ENCODE results near the gene LHFPL3. TPM values are rescaled to one million over a fixed set of nuclear protein-coding genes. Genes with fewer than 3 reads are reported as not detected.

The LHFPL3 gene
- total and polyA plus RNA-seq, 2 experiments from 2014 or later, result not detected

DNA sequence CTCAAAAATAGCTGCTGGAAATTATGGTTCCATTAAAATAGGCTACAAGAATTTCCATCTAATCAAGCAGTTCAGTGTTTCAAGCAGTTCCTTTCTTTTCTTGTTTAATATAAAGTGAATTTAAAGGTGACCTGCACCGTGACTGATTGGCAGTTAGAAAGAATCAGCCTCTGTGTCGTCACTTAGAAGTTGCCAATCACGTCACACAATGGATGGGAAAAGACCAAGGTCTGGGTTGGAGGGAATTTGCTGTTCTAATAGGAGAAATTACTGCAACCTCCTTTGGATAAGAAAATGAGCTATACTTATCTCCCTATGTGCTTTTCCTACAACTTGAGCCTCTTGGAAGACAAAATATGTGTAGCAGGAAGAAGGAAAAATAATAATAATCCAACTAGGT lies 466.2 kb downstream of the LHFPL3 start:
- Histone ChIP-seq H3K4me1 (ENCODE audit: low read depth) (no peaks in the 10 kb centered on the region), H3K36me3 (no peaks in the 10 kb centered on the region), H3K27ac (no peak overlapping the region), H3K4me3 (no peak overlapping the region), H3K9me3 (ENCODE audit: low read depth) (no peaks in the 10 kb centered on the region), H3K27me3 (no peaks in the 10 kb centered on the region)
- TF ChIP-seq, protein P1, sequence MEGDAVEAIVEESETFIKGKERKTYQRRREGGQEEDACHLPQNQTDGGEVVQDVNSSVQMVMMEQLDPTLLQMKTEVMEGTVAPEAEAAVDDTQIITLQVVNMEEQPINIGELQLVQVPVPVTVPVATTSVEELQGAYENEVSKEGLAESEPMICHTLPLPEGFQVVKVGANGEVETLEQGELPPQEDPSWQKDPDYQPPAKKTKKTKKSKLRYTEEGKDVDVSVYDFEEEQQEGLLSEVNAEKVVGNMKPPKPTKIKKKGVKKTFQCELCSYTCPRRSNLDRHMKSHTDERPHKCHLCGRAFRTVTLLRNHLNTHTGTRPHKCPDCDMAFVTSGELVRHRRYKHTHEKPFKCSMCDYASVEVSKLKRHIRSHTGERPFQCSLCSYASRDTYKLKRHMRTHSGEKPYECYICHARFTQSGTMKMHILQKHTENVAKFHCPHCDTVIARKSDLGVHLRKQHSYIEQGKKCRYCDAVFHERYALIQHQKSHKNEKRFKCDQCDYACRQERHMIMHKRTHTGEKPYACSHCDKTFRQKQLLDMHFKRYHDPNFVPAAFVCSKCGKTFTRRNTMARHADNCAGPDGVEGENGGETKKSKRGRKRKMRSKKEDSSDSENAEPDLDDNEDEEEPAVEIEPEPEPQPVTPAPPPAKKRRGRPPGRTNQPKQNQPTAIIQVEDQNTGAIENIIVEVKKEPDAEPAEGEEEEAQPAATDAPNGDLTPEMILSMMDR (IDR thresholded peaks at IDR 0.05; ENCODE audit: low read depth, low read length), result no peak
- DNase-seq (ENCODE audit: low read depth in 1 of 2, low spot score in 1 of 2), result no peak

DNA sequence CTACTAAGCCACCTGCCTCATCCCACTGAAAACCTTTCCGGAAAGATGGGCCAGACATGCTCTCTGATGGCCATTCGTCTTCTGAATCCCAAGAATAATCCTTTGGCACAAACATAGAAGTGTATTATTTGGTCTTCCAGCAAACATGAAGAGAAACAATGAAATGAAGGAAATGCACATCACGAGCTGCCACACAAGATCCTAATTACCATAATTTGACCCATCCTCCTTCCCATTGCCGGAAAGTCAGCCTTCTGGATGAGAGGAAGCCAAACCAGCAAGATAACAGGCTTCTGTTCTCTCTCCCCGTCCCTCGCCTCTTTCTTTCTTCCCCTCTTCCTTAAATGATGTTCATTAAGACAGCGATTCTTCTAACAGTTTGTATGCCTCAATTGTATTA lies 466.7 kb downstream of the LHFPL3 start:
- TF ChIP-seq, protein P1 (IDR thresholded peaks at IDR 0.05; ENCODE audit: low read depth, low read length), result no peak
- Histone ChIP-seq H3K27me3 (no peaks in the 10 kb centered on the region), H3K27ac (no peak overlapping the region), H3K4me3 (no peak overlapping the region), H3K4me1 (ENCODE audit: low read depth) (no peaks in the 10 kb centered on the region), H3K9me3 (ENCODE audit: low read depth) (no peaks in the 10 kb centered on the region), H3K36me3 (no peaks in the 10 kb centered on the region)
- no peak for DNase-seq (ENCODE audit: low read depth in 1 of 2, low spot score in 1 of 2)

DNA sequence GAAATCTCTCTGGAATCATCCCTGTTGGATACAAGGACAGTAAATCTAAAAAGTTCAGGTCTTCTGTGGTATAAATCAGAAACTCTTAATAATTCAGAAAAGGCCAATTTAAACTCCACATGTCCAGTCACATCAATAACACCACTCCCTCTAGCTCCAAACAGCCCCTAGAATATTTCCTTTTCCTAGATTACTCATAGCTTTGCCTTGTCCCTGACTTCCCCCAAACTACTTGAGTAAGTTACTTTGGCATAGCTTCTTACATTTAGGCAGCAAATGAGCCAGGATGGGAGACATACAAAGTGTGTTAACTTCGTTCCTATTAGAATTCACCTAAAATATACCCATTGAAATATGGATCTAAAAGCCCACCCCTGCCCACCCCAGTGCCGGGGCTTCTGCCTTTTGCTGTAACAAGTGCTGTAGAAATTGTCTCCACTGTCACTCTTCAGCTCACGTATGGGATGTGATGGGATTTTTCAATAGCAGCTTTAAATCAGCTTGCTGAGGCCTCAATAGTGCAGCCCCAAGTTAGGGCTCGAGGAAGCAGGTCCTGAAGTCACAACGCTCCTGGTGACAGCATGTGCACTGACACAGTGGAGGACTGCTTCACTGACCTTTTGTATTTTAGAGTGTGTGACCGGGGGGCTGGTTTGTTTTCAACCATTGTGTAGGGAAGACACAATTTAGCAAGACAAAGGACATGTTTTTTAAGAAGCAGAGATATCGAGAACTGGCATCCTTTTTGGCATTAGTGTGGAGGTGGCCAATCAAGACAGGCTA lies 467.4 kb downstream of the LHFPL3 start:
- no peaks in the 10 kb centered on the region for H3K4me1 ChIP-seq (ENCODE audit: low read depth)
- no peaks in the 10 kb centered on the region for H3K36me3 ChIP-seq
- H3K4me3 ChIP-seq, result no peak overlapping the region
- H3K27me3 ChIP-seq, result no peaks in the 10 kb centered on the region
- no peak for DNase-seq (ENCODE audit: low read depth in 1 of 2, low spot score in 1 of 2)
- no peaks in the 10 kb centered on the region for H3K9me3 ChIP-seq (ENCODE audit: low read depth)
- TF ChIP-seq, protein P1 (IDR thresholded peaks at IDR 0.05; ENCODE audit: low read depth, low read length), result no peak
- H3K27ac ChIP-seq, result no peak overlapping the region

DNA sequence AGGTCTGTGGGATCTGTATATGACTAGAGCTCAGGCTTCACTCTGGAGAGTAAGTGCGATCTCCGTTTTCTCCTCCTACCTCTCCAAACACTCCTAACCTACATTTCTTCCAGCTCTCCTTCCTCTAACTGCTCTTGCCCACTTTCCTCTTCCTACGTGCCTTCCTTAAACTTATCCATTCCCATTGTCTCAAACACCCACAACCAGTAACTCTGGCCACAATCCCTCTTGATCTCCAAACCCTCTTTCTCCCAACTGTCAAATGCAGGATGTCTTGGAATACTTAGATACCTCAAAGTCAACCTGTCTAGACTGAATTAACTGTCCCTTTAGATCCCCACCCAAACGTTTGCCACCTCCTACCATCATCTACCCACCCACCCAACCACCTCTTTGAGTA lies 471.9 kb downstream of the LHFPL3 start:
- H3K36me3 ChIP-seq, result no peaks in the 10 kb centered on the region

DNA sequence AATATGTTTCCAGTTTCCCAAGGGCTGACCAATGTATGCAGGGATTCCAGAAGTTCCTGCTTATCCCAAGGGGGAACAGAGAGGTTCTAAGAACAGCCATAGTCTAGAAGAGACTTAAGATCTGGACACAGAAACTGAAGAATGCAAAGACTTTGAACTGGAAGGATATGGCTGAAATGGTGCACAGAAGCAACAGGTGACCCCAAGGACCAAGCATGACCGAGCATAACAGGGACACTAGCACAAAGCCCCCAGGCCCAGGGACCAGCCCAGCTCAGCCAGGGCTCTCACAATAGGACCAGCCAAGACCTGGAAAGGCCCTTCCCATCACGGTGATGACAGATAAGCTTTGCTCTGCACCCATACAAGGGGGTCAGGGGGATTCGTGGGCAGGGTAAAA lies 472.6 kb downstream of the LHFPL3 start:
- no peaks in the 10 kb centered on the region for H3K4me1 ChIP-seq (ENCODE audit: low read depth)
- no peak for DNase-seq (ENCODE audit: low read depth in 1 of 2, low spot score in 1 of 2)
- H3K27me3 ChIP-seq, result no peaks in the 10 kb centered on the region
- H3K9me3 ChIP-seq (ENCODE audit: low read depth), result no peaks in the 10 kb centered on the region
- TF ChIP-seq, protein P1 (IDR thresholded peaks at IDR 0.05; ENCODE audit: low read depth, low read length), result no peak
- H3K4me3 ChIP-seq, result no peak overlapping the region
- H3K27ac ChIP-seq, result no peak overlapping the region
- H3K36me3 ChIP-seq, result no peaks in the 10 kb centered on the region

More for the DNA sequence above, 471.9 kb downstream of the LHFPL3 start:
- no peak overlapping the region for H3K4me3 ChIP-seq
- H3K9me3 ChIP-seq (ENCODE audit: low read depth), result no peaks in the 10 kb centered on the region
- no peaks in the 10 kb centered on the region for H3K4me1 ChIP-seq (ENCODE audit: low read depth)
- no peak for DNase-seq (ENCODE audit: low read depth in 1 of 2, low spot score in 1 of 2)
- no peaks in the 10 kb centered on the region for H3K27me3 ChIP-seq
- TF ChIP-seq, protein P1 (IDR thresholded peaks at IDR 0.05; ENCODE audit: low read depth, low read length), result no peak
- no peak overlapping the region for H3K27ac ChIP-seq
